DMS114 treated with DMSO at 0.1 percent for 48 hours (cell line): ENCODE measurements around the gene CADPS2.

Experiments
- DNase-seq: peaks from one replicate; lab custom pipeline; 2025; ENCODE audit not compliant: unreplicated experiment; lab: John Stamatoyannopoulos, UW

CADPS2 gene

DNA sequence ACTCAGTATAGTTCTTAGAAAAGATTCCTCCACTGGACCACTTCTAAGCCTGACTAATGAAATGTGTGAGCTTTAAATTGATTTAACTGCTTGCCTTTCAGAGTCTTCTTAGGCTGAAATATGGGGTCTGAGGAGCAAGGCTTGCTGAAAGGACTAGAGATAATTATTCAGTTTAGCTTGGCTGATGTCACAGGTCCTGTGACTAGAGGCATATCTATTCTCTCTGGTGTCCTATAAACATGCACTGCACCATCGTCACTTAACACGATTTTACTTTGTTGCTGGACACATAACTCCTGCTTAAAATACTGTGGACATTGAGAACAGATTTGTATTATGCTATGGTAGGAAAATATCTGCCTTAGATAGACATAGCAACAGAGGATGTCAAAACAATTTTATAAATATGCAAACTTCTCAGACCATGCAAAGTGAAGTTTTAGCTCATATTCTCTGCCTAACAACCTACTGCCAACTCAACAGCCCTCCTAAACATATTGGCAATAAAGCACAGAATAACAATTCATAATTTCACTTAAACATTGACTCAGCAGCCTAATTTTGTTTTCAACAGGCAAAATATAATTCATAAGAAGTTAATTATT lies 267.6 kb downstream of the CADPS2 start:
- no peak for DNase-seq

DNA sequence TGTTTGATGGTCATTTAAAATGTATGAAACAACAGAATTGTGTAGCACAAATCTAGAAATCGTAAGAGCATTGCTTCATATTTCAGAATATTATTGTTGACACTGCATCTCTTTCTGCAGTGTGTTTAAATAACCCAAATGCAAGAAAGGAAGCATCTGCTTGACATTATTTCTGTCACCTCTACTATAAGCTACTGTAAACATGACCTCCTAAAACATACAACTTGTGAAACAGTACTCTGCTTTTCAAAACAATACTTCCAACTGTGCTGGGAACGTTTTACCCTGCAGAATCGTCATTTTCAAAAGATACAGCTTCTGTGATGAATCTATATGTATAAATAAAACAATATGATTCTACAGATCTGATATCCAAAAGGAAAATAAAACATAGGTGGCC lies 269.3 kb downstream of the CADPS2 start:
- DNase-seq: no peak

DNA sequence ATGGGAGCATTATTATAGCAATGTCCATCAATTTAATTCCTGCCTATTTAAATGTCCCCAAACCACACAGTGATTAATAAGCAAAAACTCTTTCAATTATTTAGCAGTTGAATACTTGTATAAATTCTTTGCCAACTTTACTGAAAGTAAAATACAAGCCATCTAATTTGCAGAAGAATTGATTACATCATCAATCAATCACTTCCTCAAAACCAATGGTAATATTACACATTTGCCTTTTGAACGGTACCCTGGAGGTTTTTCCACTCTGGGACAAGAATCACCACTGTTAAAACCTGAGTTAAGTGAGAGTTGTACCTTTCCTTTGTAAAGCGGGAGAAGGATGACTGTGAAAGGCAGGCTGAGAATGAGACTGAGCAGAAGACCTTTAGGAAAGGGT lies 280.3 kb downstream of the CADPS2 start:
- no peak for DNase-seq

DNA sequence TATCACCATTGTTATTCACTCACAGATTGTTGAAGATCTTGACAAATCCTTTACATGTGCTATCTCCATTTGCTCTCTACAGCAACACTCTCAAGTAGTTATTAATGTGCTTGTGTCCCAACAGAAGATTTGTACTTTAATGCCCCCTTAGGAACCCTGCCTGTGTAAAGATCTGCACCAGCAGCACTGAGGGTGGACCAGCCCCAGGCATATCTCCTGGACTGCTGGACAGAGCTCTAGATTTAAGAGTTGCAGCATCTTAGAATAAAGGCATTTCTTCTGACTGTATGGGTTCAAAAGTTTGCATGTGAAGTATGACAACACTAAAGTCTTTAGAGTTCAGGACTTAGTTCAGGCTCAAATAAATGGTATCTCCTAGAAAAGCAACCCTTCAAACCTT lies 282.0 kb downstream of the CADPS2 start:
- DNase-seq: no peak

DNA sequence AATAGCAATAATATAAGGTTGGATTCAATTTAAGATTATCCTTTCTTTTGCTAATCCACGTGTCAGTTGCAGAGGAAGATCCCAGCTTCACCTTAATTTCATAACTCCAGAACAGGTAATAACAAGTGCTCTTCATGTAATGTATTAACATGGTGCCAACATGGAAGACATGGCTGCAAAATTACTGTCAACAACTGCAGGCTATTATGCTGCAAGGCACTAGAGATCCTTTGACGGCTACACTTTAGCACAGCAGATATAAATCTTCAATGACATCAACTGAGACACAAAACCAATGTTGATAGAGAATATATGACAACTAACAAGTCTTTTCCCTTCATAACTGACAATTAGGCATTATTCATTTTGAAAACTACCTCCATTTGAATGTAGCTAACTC lies 283.5 kb downstream of the CADPS2 start:
- no peak for DNase-seq

DNA sequence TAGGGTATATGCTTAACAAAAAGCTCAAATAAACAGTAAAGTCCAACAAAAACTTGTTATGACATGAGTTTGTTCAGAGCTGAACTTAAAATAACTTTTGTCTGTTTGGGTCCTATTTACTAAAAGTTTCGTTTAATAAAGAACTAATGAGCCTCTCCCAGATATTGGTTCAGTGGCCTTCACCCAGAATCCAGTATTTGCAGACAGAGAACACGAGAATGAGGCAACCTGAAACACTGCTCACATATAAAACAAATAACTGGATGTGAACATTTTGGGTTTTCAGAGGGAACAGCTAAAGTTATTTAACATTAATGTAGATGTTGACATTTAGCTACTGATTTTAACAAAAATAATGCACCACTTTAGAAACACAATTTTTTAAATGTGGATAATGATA lies 285.6 kb downstream of the CADPS2 start:
- no peak for DNase-seq

DNA sequence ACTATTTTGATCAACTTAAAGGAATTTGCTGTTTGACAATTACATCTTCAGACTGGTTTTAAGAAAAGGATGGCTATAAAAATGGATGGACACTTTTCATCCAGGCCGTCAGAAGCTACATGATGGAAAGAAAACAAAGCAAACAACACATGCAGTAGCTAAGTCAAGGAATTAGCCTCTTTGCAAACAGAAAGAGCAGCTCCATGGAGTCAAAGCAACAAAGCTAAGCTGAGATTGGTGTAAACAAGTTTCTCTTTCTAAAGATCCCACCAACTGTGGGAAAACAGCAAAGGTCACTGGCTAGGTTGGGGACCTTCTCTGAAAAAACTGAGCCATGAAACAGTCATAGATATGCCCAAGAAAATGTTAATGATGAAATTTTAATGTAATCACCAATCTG lies 286.2 kb downstream of the CADPS2 start:
- no peak for DNase-seq

DNA sequence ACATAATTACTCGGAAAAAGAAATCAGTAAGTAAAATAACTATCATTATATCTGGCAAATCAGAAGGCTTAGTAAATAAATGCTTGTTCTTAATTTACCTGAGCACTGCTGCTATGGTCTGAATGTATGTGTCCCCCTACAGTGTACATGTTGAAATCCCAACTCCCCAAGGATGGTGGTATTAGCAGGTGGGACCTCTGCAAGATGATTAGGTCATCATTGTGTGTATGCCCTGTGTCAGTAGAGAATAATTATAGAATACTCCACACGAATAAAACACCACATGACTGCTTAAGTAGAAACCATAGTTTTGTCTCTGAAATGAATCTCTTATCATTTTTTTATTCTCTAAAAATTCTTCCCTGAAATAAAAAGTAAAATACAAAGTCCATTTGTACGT lies 289.0 kb downstream of the CADPS2 start:
- no peak for DNase-seq

DNA sequence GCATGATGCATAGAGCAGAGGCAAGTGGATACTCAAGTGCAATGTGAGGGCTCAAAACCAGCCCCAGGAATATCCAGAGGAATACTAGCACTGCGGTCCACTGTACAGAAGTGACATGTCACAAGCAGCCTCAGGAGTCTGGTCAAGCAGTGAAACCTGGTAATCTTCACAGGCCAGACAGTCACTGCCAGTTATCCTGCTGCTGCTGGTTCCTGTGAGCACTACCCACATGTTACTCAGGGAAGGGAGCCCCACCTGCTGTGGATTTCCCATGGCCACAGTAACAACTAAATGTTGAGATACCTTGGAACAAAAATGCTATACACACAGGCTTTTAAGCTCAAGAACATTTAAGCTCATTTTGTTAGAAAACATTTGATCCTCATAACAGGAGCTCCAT lies 290.4 kb downstream of the CADPS2 start:
- no peak for DNase-seq

DNA sequence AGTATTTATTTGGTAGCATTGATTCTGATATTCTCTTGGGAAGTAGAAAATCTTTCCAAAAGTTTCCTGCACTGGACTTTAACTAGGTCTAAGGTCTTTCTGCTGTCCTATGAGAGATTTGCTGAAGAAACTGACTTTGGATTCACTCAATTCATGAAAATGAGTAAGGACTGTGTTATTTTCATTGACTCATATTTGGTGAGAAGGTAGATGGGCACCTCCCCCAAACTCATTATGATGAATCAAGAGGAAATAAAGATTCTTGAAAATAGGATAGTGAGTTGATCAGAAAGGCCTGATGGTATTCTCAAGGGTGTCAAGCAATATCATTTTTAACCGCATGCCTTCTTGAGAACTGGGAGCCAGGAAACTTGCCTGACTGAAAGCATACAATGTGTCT lies 297.6 kb downstream of the CADPS2 start:
- no peak for DNase-seq

DNA sequence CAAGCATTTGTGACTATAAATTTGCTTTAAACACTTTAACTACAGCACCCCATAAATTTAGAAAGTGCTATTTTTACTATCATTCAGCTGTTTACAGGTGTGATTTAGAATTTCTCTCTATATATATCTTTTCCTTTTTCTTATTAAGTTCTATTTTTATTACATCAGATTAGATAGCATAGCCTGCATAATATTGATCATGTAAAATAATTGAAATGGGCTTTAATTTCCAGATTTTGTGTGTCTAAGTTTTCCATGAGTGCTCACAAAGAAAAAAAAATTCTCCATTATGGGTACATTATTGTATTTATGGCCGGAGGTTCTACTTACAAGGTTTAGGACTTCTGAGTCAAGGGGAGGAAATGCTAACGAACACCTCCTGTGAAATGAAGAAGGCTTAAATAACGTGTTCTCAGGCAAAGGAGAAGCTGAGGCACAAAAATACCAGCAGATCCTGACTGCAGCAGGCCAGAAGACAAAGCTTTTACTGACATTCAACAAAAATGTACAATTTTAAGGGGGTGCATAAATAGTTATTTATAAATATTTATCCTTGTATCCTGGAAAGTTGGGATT lies 301.5 kb downstream of the CADPS2 start:
- no peak for DNase-seq

DNA sequence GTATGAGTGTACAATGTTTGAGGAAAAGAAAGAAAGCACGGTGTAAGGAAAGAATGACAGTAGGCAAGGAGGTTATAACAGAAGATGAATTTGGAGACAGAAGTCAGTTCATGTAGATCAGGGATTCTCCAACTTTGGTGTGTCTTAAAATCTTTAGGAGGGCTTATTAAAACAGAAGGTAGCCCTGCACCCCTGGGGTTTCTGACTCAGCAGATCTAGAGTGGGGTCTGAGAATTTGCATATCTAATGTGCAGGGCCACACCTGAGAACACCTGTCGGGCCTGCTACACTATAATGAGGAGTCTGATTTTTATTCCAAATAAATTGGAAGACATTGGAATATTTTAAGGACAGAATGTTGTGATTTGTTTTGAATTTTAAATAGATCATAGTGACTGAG lies 307.9 kb downstream of the CADPS2 start:
- DNase-seq: no peak

DNA sequence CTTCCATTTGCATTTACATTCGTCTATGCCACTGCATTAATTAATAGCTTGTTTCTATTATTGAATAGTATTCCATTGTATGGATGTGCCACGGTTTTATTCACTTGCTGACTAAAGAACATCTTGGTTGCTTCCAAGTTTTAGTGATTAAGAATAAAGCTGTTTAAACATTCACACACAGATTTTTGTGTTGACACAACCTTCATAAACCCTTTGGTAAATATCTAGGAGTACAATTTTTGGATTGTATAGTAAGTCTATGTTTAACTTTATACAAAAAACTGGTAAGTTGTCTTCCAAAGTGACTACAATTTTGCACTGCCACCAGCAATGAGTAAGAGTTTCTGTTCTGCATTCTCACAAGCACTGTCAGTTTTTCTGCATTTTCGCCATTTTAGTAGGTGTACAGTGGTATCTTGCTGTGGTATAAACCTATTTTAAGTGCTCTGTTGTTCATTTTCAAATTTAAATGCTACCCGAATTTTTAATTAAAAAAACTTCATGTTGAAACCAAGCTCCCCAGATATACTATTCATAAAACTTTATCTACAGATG lies 308.7 kb downstream of the CADPS2 start:
- no peak for DNase-seq

DNA sequence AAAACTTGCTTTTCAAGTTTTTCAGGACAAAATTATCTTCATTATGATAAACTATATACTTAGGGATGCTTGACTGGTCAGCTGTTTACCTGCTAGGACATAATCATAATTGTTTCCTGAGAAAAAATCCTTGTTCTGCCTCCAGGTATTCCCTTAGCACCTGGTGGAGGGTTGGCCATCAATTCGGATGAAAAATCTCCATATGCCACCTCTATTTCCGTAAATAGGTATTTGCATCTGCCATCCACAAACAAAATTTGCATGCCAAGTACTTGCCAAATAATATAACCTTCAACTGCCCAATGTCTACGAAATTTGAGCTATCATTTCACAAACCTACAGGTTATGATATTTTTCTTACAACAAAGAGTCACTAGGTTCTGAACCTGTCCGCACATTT lies 313.6 kb downstream of the CADPS2 start:
- DNase-seq: no peak

DNA sequence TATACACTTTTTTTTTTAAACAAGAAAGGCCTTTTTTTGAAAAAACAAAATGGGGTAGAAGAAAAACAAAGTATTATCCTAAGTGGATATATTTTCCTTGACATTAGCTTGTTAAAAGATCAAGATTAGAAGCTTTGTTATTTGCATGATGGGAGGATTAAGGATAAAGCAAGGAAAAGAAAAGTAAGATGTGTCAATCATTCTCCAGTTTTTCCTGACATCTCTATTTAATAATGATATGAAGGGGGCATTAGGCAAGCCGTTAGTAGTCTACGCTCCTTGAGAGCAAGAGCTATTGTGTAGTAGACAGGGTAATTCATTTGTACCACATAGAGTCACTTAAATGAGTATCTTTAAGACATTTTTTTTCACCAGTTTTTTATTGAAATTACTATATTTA lies 324.9 kb downstream of the CADPS2 start:
- no peak for DNase-seq

DNA sequence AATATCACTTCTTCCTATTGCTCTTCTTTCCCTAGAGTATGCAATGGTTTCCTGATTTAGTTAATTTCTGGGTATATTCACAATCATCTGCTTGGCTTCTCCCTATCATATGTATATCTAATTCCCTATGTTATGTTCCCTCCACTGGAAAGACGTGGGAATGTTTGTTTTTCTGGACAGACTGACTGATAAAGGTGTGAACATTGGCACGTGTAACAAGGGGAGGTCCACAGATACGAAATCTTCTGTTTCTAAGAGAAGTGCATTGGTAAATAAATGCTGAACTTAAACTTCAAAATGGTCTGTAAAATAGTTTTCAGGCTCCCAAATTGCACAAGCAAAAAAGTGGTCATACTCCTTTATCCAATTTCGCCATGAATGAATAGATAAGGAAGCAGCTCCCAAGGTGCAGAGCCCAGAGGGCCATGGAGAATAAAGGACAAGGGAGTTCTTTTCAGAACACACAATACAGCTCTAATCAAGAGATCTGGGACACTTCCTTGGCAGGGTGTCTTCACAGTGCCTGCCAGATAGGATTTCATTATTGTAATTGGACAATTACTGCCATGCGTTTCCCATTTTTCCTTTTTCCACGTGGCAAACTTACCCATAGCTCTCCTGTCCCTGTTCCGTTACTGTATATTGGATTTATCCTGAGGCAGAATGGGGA lies 329.3 kb downstream of the CADPS2 start:
- no peak for DNase-seq

DNA sequence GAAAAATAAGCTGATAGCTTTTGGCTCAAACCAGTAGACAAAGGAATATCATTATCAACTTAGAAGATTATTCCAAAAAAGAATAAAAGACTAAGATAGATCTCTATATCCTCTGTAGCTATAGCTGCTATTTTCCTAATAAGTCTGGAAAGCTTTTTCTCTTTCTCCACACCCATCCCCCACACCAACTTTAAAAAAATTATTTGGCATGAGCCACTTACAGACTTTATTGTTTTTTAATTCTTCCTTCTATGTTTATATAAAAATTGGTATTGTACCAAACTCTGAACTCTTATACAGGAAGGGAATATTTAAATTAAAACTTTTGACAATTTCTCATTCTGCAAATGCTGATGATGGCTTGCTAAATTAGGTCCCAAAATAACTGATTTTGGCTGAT lies 330.0 kb downstream of the CADPS2 start:
- no peak for DNase-seq

DNA sequence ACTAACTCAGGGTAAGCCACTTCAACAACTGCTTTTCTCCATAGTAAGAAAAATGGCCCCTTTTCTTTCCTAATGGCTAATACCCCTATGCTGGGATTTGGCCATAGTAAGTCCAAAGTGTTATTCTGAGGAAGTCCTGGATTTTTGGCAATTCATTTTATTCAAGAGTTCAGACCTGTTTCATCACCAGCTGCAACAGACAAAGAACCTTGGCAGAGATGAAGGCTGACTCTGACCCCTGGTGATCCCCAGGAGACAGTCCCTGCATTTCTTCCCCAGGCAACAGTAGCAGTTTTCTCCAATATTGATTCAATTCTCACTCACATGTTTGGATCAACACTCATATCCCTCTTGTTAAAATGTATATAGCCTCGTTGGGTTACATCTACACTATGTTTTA lies 332.5 kb downstream of the CADPS2 start:
- DNase-seq: no peak

DNA sequence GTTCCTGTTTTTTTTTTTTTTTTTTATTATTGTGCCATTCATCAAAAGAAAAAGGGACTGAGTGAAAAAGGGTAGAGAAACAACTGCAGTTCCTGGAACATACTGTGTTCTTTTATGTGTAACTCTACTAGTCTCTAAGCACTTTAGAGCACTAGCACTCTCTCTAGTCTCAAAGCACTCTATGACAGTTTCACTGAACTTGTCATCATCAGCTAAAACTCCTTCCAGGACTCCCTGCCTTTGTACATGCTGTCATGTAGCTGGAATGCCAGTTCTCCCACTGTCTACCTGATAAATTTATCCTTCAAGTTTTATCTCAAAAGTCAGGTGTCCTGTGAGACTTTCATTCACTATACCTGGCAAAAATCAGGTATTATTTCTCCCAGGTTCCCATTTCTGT lies 333.5 kb downstream of the CADPS2 start:
- no peak for DNase-seq

DNA sequence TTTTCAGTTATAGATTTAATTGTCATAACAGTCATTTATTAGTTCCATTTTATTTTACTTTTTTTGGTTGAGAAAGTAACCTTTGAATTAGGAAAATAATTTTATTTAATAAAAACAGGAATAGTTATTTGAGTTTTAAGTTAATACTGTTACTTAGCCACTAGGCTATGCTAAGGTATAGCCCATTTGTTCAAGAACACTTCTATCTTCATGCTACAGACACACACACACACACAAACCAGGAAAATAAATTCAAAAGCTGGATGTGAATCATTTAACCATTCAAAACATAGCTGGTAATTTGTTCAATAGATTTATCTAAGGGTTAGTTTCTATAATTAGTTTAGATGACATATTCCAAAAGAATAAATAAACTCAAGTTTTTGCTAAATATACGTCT lies 335.7 kb downstream of the CADPS2 start:
- no peak for DNase-seq

DNA sequence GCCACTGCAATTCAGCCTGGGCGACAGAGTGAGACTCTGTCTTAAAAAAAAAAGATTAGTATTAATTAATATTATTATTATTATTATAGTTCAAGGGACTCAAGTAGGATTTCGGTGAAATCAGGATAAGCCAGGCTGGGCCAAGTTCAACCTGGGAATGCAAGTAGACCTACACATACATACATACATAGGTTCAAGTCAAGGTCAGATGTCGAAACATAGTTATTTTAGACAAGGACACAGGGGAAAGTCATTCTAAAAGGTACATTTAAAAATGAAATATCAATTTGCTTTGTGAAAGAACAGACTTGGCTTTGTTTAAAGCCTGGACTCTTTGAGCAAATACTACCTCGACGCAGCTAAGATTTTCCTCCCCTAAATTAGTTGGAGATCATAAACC lies 336.7 kb downstream of the CADPS2 start:
- no peak for DNase-seq

DNA sequence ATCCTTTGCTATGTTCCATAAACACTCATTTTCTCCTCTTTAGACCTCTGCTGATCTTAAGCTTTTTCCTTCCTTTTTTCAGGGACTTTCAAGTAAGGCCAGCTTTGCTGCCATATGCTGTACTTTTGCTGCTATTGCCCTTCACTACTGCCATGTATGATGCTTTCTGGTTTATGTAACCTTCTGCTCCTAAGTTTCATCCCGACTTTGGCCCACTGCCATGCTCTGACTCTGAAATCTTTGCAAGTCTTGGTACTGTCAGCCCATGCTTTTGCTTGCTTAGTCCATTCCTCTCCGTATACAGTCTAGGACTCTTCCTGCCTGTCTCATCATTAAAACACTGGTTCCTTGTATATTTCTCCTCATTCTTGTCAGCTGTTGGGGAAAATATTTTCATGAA lies 339.8 kb downstream of the CADPS2 start:
- no peak for DNase-seq

DNA sequence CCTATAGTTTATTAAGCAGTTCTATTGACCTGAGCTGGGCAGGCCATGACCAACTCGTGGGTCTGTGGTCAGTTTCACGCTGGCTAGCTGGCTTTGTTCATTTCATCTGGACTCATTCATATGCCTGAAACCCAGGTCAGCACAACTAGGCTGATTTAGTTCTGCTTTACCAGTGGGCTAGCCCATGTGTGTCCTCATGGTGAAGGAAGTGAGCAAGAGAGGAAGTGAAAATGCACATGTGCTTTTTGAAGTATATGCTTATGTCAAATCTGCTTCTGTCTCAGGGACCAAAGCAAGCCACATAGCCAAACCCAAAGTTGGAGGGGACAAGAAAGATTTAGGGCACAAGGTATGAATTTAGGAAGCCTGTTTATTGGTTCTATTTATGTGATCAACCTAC lies 341.8 kb downstream of the CADPS2 start:
- DNase-seq: no peak
